Astrocyte (in vitro differentiated cells and primary cell): ENCODE results near the gene CCDC180.

ENCODE experiments used
- CTCF ChIP-seq: IDR thresholded peaks from 2 replicates; pipeline ENCODE4 v1.5.1; 2011; ENCODE audit warnings: low read depth, mild to moderate bottlenecking, inconsistent platforms, low read length, moderate library complexity; ENCODE audit not compliant: insufficient read depth
- EZH2 ChIP-seq: IDR thresholded peaks from 2 replicates; pipeline ENCODE4 v1.6.1; 2012; ENCODE audit warnings: mild to moderate bottlenecking, low read length, inconsistent platforms; ENCODE audit not compliant: insufficient read depth

- no peak for TF ChIP-seq CTCF
- no peak for TF ChIP-seq EZH2
Observed at GRCh38 chr9:97310896-97311295, 3.4 kb downstream of the CCDC180 start.
